ENCODE measurements around the gene ARVCF. TPM values are rescaled to one million over a fixed set of nuclear protein-coding genes. Genes with fewer than 3 reads are reported as not detected.

ARVCF gene
- total and polyA plus RNA-seq, 2 donors (not counting 3 experiments of a cell fraction or from before 2014, with no cell fraction given): 81.3 to 105 TPM

DNA sequence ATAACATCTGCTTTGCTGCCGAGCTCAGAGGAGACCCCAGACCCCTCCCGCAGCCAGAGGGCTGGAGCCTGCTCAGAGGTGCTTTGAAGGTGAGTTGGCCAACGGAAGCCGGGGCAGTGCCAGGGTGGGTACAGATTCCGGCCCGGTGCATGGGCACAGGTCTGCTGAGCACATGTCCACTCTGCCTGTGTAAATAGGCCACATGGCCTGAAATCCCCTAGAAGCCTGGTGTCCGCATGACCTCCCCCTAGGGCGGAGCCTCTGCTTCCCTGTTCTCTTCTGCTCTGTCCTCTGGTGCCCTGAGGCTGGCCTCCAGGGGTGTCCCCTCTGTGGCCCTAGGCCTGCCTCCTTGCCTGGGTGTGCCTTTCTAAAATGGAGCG is 55.4 kb downstream of the ARVCF start:
- no peaks in the 10 kb centered on the region for H3K9me1 ChIP-seq (replicated peaks; ENCODE audit: control insufficient read depth, extremely low read depth, insufficient read depth, low read length)
- ChIA-PET CTCF (no interaction called here), POLR2A (no interaction called here)
- intact Hi-C loops (cut with micrococcal nuclease) (no loop called here), dilution Hi-C loops (cut with MboI; ENCODE audit: extremely low pct_ligation_motif_present, low sequenced_read_pairs) (no loop called here)
- DNase-seq (ENCODE audit: low read depth, low spot score) (no peak), FAIRE-seq (no peak)
- peaks cover 0 to 27% of the 10 kb centered on the region in 2 experiments for H3K36me3 ChIP-seq (ENCODE audit: control insufficient read depth in 2 of 2, extremely low read depth in 1 of 2, insufficient read depth in 2 of 2, low read length in 2 of 2)
- no peak overlapping the region for H3K27ac ChIP-seq (ENCODE audit: insufficient read depth, low read depth, low read length)
- H3K4me3 ChIP-seq (replicated peaks in 1 of 3; ENCODE audit: insufficient read depth in 1 of 3, low read depth in 1 of 3, low read length in 3 of 3): no peak overlapping the region
- H3K4me1 ChIP-seq (ENCODE audit: control insufficient read depth, extremely low read depth, insufficient read depth, low read length): peaks cover 19% of the 10 kb centered on the region
- BruUV-seq (replicated peaks): no TSS peak
- no peak overlapping the region for H3K4me2 ChIP-seq (ENCODE audit: insufficient read depth, low read length)
- H3K9me3 ChIP-seq (replicated peaks; ENCODE audit: control insufficient read depth, insufficient read depth, low read length): no peaks in the 10 kb centered on the region
- H3K9ac ChIP-seq (replicated peaks; ENCODE audit: extremely low read depth, insufficient read depth, low read length): no peak overlapping the region
- TF ChIP-seq, protein P1, sequence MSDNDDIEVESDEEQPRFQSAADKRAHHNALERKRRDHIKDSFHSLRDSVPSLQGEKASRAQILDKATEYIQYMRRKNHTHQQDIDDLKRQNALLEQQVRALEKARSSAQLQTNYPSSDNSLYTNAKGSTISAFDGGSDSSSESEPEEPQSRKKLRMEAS (IDR thresholded peaks at IDR 0.05; ENCODE audit: insufficient read depth, insufficient read length): no peak
- TF ChIP-seq POLR2A (IDR thresholded peaks at IDR 0.05; ENCODE audit: low read depth, low read length) (no peak), JUN (IDR thresholded peaks at IDR 0.05; ENCODE audit: borderline replicate concordance, insufficient read depth, insufficient read length, low read depth) (no peak), FOS (IDR thresholded peaks at IDR 0.05; ENCODE audit: borderline replicate concordance, insufficient read depth, low read length) (no peak), GATA2 (IDR thresholded peaks at IDR 0.05; ENCODE audit: insufficient read depth, insufficient read length, low read depth, low read length) (no peak), EZH2 (IDR thresholded peaks at IDR 0.05; ENCODE audit: borderline replicate concordance, low read depth, low read length, severe bottlenecking) (no peak), POLR2AphosphoS5 (IDR thresholded peaks at IDR 0.05; ENCODE audit: insufficient read depth, low read depth, low read length) (no peak), MYC (IDR thresholded peaks at IDR 0.05; ENCODE audit: low read depth, low read length) (no peak)
- TF ChIP-seq, protein P2, sequence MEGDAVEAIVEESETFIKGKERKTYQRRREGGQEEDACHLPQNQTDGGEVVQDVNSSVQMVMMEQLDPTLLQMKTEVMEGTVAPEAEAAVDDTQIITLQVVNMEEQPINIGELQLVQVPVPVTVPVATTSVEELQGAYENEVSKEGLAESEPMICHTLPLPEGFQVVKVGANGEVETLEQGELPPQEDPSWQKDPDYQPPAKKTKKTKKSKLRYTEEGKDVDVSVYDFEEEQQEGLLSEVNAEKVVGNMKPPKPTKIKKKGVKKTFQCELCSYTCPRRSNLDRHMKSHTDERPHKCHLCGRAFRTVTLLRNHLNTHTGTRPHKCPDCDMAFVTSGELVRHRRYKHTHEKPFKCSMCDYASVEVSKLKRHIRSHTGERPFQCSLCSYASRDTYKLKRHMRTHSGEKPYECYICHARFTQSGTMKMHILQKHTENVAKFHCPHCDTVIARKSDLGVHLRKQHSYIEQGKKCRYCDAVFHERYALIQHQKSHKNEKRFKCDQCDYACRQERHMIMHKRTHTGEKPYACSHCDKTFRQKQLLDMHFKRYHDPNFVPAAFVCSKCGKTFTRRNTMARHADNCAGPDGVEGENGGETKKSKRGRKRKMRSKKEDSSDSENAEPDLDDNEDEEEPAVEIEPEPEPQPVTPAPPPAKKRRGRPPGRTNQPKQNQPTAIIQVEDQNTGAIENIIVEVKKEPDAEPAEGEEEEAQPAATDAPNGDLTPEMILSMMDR (IDR thresholded peaks at IDR 0.05; ENCODE audit: extremely low read depth in 1 of 2, insufficient read depth in 1 of 2, low read depth in 1 of 2, low read length in 2 of 2): no peak
- no peaks in the 10 kb centered on the region for H3K79me2 ChIP-seq (ENCODE audit: control insufficient read depth, insufficient read depth, low read length)
- no peak overlapping the region for H2AFZ ChIP-seq (ENCODE audit: low read depth, low read length)
- no peaks in the 10 kb centered on the region for H4K20me1 ChIP-seq (replicated peaks; ENCODE audit: control insufficient read depth, extremely low read depth, insufficient read depth, low read length)
- H3K27me3 ChIP-seq (ENCODE audit: control insufficient read depth in 2 of 2, insufficient read depth in 2 of 2, low read length in 2 of 2): no peaks in the 10 kb centered on the region

Measured in endothelial cell of umbilical vein (primary cell).